IPS-20b (cell line): ENCODE results near the gene HOXB5.

Source experiments
- H3K27ac ChIP-seq: one replicate; pipeline ENCODE4 v1.5.1; 2013; ENCODE audit warnings: low read length
- H3K27me3 ChIP-seq: 2 replicates; pipeline ENCODE4 v1.6.1; 2013; ENCODE audit warnings: mild to moderate bottlenecking, low read length, inconsistent platforms; ENCODE audit not compliant: insufficient read depth
- H3K36me3 ChIP-seq: 2 replicates; pipeline ENCODE4 v1.6.1; 2013; ENCODE audit warnings: low read depth, mild to moderate bottlenecking, inconsistent platforms, low read length, moderate library complexity; ENCODE audit not compliant: insufficient read depth
- H3K4me1 ChIP-seq: 2 replicates; pipeline ENCODE4 v1.6.1; 2013; ENCODE audit warnings: mild to moderate bottlenecking, control low read depth, inconsistent platforms, low read length, moderate library complexity; ENCODE audit not compliant: insufficient read depth
- H3K4me3 ChIP-seq: 2 replicates; pipeline ENCODE4 v1.5.1; 2013; ENCODE audit warnings: mild to moderate bottlenecking, low read length, inconsistent platforms
- H3K9ac ChIP-seq: 2 replicates; pipeline ENCODE4 v1.6.1; 2013; ENCODE audit warnings: low read depth, mild to moderate bottlenecking, inconsistent platforms, low read length, moderate library complexity
- H3K9me3 ChIP-seq: 2 replicates; pipeline ENCODE4 v1.6.1; 2013; ENCODE audit warnings: mild to moderate bottlenecking, low read depth, low read length, inconsistent platforms; ENCODE audit not compliant: insufficient read depth

The HOXB5 gene

DNA sequence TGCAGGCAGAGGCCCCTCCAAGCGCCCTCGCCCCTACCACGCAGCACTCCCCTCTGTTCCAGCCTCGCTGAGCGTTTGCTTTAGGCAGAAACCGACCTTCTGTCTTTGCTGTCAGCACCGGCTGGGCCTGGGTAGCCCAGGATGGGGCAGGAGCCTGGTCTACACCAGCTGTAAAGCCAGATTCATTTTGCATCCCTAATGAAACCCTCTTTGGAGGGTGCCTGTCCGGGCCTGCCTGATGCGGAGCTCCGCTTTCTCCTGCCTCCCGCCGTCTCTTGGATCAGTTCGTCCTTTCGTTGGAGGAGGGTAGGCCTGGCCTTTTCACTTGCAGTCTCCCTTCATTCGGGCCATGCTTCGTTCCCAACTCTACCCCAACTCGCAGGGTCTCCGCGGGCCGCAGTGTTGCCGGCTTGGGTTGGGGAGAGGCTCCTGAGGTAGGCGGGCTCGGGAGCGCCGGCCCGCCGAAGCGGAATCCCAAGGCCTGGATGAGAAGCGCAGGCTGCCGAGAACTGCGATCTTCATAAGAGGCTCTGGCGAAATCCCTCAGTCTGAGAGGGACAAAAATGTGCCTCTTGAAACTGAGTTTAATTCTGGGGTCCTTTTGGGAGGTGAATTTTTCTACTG is 26.4 kb upstream of the HOXB5 start:
- Histone ChIP-seq H3K4me1 (no peaks in the 10 kb centered on the region), H3K27ac (no peak overlapping the region), H3K4me3 (no peak overlapping the region), H3K36me3 (no peaks in the 10 kb centered on the region), H3K9me3 (peaks cover 29% of the 10 kb centered on the region), H3K9ac (no peak overlapping the region), H3K27me3 (peaks cover 100% of the 10 kb centered on the region)

DNA sequence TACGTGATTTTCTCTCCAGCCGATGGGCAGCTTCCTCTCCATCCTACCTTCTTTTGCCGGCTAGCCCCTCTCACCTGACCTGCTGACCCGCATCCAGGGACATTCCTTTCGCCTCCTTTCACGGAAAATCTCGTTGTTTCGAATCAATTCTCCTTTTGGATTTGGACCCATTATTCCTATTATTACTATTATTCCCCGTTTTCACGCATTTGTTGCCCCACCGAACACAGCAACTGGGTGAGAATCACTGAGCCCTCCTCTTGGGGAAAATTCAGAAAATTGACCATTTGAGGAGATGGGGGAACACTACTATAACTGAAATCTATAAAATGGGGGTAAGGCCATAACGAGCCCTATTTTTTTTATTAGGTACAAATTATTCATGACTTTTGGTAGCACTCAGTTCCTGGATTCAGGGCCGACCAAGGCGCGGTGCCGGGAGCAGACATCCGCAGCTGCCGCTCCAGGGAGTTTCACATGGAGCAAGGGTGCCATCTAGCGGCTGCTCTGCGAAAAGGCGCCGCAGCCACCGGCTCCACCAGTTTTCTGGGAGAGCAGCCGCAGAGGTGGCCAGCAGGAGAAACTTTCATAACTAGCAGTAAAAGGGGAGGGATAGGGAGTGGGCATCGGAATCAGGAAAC is 24.8 kb upstream of the HOXB5 start:
- H3K4me3 ChIP-seq: no peak overlapping the region
- no peaks in the 10 kb centered on the region for H3K36me3 ChIP-seq
- no peaks in the 10 kb centered on the region for H3K4me1 ChIP-seq
- peaks cover 100% of the 10 kb centered on the region for H3K27me3 ChIP-seq
- peaks cover 24% of the 10 kb centered on the region; the same call in 1 of the 2 replicates for H3K9me3 ChIP-seq
- H3K27ac ChIP-seq: no peak overlapping the region
- H3K9ac ChIP-seq: no peak overlapping the region

DNA sequence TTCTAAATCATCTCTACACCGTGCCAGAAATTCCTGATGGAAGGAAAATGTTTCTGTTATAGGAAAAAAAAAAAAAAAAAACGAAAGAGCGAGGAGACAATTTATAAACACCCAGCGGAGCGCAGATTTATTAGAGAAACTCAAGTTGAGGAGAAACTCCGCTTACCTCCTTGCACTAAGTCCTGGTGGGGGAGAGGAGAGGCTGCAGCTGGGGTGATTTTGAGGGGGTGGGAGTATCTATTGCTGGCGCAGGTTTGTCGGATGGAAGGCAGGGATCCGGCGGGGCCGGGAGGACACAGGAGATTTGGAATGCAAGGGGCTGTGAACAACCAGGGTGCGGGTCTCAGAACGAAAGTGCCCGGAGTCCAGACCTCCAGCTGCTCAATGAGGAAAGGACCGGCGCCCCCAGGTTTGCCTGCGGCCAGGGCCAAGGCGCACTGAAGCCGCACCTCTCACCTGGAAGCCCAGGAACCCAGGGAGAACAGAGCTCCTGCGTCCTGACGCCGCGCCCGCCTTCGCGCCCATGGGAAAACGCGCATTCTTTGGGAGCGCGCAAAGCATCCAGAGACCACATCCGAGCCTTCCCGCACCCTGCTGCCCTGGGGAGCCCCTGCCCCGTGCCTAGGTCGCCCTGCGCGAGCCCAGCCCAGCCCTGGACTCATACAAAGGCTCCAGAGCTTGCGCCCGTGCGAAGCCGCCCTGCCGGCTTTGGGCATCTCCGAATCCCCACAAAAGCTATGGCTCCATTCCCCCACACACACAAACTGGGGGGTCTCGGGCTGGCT is 24.1 kb upstream of the HOXB5 start:
- Histone ChIP-seq H3K9ac (no peak overlapping the region), H3K4me3 (no peak overlapping the region), H3K36me3 (no peaks in the 10 kb centered on the region), H3K27me3 (peaks cover 100% of the 10 kb centered on the region), H3K4me1 (no peaks in the 10 kb centered on the region), H3K27ac (no peak overlapping the region), H3K9me3 (peaks cover 24% of the 10 kb centered on the region; the same call in 1 of the 2 replicates)

DNA sequence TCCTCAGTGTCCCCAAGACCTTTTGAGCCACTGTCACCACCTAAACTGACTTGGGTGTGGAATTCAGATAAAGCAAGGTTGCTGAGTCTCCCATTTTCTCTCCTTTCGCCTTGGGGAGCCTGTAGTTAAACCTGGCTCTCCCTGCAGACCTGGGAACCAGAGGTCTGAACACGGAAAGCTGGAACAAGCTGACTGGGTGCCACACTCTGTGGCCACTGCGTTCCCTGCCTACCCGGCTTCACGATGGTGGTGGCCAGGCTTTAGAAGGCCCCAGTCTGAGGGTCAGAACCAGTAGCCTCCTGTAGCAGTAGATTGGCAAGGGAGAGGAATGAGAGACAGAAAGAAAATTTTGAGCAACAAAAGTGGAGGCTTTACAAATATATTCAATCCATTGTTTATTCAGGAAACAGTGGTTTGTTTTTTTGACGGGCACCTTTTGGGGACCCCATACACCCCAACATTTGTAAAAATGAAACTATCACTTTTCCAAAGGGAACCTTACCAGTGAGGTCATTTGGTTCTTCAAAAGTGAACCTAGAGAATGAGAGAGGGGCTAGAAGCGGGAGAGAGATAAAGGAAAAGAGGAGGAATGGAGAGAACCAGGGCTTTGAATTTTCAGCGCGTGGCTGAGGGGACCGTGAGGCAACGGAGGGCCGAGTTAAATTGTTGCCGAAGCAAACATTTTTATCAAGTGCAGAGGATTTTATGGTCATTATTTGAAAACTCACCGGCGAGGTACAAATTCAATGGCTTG is 23.3 kb upstream of the HOXB5 start:
- H3K9ac ChIP-seq: no peak overlapping the region
- no peak overlapping the region for H3K4me3 ChIP-seq
- peaks cover 100% of the 10 kb centered on the region for H3K27me3 ChIP-seq

DNA sequence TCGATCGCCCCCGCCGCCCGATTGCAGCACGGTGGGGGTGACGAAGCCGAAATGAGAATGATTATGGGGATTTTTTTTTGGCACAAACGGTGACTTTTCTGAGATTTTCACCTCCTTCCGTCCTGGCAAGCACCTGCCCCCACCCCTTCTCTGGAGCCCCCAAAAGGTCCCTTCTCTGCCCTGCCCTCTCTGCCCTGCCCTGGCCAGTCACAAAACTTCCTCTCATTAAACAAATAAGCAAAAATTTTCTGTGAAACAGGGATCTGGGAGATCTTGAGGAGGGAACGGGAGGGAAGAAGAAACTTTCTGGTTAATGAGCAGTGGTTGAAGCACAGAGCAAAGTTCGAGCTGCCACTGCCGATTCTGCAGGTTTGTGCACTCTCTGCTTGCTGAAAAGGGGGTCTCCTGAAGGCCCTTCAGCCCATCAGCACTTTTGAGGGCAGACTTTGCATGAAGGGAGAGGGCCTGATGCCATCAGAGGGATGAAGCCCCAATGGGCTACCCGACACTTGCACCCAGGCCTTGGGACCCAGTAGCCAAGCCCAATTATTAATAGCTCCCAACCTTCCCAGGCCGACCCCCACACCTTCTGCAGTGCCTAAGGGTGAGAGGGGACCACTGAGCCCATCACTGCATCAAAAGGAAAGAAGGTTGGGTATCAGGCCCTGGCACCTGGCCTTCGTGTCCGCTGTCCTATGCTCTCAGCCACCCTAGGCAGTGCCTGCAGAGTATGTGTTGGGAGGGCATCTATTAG is 22.6 kb upstream of the HOXB5 start:
- H3K27me3 ChIP-seq: peaks cover 100% of the 10 kb centered on the region
- no peaks in the 10 kb centered on the region for H3K36me3 ChIP-seq
- no peak overlapping the region for H3K4me3 ChIP-seq
- H3K27ac ChIP-seq: no peak overlapping the region
- no peak overlapping the region for H3K9ac ChIP-seq
- H3K9me3 ChIP-seq: peaks cover 14% of the 10 kb centered on the region; the same call in 1 of the 2 replicates
- H3K4me1 ChIP-seq: no peaks in the 10 kb centered on the region

More for the DNA sequence above, 23.3 kb upstream of the HOXB5 start:
- Histone ChIP-seq H3K36me3 (no peaks in the 10 kb centered on the region), H3K27ac (no peak overlapping the region), H3K4me1 (no peaks in the 10 kb centered on the region), H3K9me3 (peaks cover 18% of the 10 kb centered on the region; the same call in 1 of the 2 replicates)

DNA sequence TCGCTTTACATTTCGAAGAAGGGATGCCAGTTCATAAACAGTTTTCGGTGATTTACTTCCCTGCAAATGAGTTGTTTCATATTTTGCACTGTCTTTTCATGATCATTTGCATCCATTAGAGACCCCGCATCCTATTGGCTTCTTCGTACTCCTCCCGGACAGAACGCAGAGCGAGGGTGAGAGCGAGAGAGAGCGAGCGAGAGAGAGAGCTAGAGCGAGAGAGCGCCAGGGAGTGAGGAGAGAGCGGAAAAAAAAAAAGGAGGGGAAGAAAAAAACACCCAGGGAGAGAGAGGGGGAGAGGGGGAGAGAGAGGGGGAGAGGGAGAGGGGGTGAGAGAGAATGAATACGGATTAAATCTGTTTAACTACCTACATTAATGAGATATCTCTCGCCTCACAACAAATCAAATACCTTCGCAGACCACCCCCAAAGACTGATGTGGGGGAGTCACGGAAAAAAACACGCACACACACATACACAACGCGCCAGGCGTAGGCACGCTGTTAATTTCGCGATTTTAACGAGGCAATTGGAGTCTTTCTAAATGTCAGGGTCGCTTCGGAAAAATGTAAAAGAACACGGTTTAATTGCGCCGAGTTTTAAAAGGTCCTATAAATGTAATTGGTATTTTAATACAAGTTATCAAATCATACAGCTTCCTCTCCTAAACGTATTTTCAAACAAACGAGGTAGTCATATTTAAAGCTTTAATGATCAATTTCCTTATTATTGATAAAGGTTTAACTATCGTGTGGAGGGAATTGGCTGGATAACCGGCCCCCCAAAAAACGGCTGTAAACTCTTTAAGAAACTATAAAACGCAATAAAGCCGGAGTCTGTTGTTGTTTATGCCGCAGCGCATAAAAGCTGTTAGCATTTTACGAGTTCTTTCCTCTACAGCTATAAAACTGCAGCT is 21.7 kb upstream of the HOXB5 start, which contains the start of gene HOXB8:
TSS of gene HOXB8 (minus strand) at position 246 of the 916 bp plus-strand sequence. CDS start 588 bp downstream, outside the sequence.
- Histone ChIP-seq H3K4me3 (no peak within 1 kb of the TSS), H3K27ac (no peak within 1 kb of the TSS), H3K9me3 (peaks cover 11% of the 10 kb centered on the region; the same call in 1 of the 2 replicates), H3K4me1 (no peaks in the 10 kb centered on the region), H3K36me3 (no peaks in the 10 kb centered on the region), H3K9ac (no peak within 1 kb of the TSS), H3K27me3 (peaks cover 100% of the 10 kb centered on the region)

DNA sequence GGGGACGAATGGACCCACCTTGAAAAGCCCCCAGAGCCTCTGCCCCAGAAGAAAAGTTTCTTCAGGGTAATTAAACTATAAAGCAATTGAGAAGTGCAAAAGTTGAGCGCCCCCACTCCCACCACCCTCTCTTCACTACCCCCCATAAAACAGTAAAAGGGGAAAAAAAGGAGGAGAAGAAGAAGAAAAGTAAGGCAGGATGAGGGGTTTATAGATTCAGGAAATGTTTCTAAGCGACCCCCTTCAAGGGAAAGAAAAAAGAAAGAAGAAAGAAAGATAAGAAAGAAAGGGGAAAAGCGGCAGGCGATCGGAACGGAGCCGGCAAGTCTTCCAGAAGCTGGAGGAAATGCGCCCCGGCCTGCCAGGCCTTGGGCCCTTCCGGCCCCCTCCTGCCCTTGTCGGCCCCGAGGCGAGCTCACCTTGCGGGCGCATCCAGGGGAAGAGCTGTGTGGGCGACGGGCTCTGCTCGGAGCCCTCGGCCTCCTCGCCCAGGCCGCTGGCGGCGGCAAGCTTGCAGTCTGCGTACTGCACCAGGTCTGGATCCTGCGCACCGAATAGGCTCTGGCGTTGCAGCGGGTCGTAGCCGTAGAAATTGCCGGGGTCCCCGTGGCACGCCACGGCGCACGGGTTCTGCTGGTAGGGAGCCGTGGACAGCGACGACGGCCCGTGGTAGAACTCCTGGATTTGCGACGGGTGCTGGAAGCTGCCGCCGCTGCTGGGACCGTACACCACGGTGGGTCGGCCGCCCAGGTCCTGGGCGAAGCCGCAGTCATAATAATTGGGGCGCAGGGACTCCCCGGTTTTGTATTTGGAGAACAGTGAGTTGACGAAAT is 20.5 kb upstream of the HOXB5 start:
- H3K9me3 ChIP-seq: peaks cover 9% of the 10 kb centered on the region; the same call in 1 of the 2 replicates
- no peaks in the 10 kb centered on the region for H3K4me1 ChIP-seq
- no peak overlapping the region for H3K4me3 ChIP-seq
- no peak overlapping the region for H3K27ac ChIP-seq
- H3K27me3 ChIP-seq: peaks cover 100% of the 10 kb centered on the region
- H3K36me3 ChIP-seq: no peaks in the 10 kb centered on the region
- no peak overlapping the region for H3K9ac ChIP-seq

DNA sequence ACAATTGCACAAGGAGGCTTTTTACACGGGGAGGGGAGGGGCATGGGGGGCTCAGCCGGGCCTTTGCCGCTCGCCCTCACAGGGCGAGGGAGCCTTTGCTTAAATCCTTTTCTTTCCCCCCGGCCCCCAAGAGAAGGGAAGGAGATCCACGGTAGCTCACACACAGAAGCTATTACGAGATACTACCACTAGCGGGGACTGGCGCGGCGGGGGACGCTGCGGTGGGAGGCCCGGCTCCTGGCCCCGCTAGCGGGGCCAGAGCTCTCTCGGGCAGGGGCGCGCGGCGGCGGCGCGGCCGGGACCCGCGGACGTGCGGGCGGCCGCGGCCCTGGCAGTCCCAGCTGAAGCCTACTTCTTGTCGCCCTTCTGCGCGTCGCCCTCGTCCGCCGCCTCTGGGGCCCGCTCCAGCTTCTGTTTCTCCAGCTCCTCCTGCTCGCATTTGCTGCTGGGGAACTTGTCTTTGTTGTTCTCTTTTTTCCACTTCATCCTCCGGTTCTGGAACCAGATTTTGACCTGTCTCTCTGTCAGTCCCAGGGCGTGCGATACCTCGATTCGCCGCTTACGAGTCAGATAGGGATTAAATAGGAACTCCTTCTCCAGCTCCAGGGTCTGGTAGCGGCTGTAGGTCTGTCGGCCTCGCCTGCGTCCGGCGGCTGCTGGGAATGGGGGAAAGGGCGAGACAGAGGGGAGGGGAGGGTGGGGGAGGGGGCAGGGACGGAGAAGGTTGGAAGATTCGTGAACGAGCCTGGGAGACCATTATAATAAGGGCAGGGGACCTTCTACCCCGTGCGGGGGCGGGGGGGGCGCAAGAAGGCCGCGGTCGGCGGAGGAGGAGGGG is 19.5 kb upstream of the HOXB5 start:
- Histone ChIP-seq H3K27ac (no peak overlapping the region), H3K27me3 (peaks cover 100% of the 10 kb centered on the region), H3K36me3 (no peaks in the 10 kb centered on the region), H3K9ac (no peak overlapping the region), H3K9me3 (peaks cover 13% of the 10 kb centered on the region; the same call in 1 of the 2 replicates), H3K4me1 (no peaks in the 10 kb centered on the region), H3K4me3 (no peak overlapping the region)

DNA sequence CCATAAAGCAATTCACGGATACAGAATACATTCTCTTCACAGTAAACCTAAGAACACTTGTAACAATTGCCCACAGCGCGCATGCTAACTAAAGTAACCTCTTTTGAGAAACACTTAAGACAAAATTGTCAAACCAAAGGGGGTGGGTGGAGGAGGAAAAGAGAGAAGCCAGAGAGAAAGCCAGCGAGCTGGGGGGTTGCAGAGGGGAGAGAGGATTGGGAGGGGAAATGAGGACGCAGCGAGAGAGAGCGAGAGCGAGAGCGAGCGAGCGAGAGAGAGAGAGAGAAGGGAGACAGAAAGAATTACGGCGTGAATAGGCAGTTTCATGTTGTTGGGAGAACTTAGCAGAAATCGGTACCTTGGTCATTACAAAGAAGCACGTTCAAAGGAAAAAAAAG is 18.9 kb upstream of the HOXB5 start:
- Histone ChIP-seq H3K4me3 (no peak overlapping the region), H3K9me3 (peaks cover 13% of the 10 kb centered on the region; the same call in 1 of the 2 replicates), H3K36me3 (no peaks in the 10 kb centered on the region), H3K27me3 (peaks cover 100% of the 10 kb centered on the region), H3K27ac (no peak overlapping the region), H3K9ac (no peak overlapping the region), H3K4me1 (no peaks in the 10 kb centered on the region)
